CD4-positive, alpha-beta T cell treated with Interleukin-15 for 1 hour (primary cell): ENCODE results near the gene GLP1R.
"Not testable (repeated sequence)": the region's sequence is repeated elsewhere in the genome, so short reads cannot be mapped to it uniquely, and the experiment has no call there.

ENCODE experiments used
- DNase-seq: peaks from one replicate; pipeline ENCODE4 v3.0.0-alpha.2; 2020

The GLP1R gene

DNA sequence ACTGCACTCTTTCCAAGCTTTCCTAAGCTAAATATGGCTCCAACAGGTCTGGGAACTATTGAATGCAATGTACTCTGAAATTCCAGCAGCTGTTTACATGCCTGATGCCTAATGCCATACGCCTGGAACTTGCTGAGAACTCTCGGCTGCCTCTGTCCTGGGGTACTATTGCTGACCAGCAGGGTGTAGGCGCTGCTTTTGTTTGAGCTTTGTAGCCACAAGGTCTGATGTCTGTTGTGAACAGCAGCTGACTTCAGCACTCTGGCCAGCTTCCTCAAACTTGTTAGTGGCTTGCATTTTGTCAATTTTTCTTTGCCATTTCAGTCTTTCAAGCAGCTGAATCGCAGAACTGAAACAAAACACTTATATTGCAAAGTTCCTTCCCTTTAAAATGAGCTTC lies 39.8 kb downstream of the GLP1R start:
- no peak for DNase-seq

DNA sequence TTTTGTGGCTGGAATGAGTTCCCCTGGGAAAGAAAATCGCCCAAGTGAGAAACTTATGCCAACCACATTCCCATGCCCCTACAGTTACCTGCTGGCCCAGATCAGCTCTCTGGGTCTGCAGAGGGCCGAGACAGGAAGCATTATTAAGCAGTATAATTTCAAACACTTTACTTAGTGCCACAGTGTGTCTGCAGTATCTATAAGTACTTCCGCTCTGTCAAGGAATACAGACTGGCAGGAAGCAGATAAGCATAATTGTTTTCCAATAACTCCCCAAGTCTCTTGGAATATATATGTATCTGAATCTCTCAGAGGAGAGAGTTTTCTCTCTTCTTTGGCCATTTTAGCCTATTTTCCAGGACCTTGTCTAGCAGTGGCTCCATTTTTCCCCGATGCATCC lies 41.5 kb downstream of the GLP1R start:
- no peak for DNase-seq

DNA sequence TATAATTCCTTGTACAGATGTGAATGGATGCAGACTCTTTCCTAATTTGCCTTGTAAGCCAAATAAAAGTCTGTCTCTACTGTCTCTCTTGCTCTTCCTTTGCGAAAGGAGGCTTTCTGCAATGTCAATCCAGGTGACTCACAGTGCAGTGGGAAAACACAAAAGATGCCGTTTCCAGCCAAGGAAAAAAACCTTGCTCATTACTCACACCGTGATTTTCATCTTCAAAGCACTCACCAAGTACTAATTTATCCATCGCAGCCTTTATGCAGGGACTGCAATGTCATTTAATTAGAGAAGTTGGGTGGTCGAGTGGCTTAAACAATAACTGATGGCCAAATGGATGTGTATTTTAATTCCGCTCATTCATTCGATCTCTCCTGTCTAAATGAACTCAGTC lies 42.6 kb downstream of the GLP1R start:
- no peak for DNase-seq

DNA sequence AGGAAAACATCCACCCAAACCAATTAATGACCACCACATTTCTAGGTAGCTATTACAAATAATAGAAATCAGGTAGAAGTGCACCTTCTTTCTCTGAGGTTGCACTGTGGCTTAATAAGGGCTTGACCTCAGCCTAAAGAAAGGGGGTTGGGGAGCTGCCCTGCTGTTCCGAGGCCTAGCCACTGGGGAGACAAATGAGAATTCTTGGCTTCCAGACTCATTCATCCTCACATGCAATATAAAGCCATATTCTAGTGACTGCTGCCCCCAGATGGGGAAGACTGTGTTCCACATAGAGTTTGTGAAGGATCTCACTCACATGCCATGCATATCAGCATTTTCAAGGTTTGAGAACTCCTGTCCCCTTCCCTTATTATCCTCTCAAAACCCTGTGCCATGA lies 43.5 kb downstream of the GLP1R start:
- DNase-seq: no peak

DNA sequence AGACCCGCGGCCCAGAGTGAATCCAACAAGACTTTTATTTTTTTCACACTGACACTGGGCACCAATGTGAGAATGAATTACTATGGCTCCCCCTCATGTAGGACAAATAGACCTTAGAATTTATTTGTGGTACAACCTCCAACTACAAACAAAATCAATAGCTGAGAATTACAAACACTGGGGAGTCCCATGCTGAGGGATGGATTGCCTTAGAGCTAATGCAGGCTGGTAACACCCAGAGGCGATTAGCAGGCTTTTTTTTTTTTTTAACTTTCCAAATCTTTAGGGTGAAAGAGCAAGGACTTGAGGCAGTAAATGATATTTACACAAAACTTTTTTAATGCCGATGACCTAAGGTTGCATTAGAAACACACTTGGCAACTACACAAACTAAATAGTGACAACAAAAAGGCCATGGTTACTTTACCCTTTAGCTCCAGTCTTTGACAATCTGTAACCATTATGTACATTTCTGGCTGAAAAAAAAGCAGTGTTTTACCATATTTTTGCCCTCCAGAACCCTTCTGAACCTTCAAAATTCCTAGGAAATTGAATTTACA lies 44.6 kb downstream of the GLP1R start:
- DNase-seq: no peak

DNA sequence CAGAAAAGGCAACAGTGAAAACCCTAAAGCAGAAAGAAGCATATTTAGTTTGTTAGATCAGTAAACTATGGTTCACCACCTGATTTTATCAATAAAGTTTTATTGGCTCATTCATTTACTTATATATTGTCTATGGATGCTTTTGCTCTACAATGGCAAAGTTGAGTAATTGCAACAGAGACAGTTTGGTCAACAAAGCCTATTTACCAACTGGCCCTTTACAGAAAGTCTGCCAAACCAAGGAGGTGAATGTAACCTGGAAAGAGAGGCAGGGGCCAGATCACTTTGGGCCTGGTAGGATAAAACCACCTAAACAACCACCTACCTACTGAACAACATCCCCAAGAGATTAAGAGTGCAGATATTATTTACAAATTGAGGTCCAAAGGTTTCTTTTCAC lies 47.0 kb downstream of the GLP1R start:
- no peak for DNase-seq

DNA sequence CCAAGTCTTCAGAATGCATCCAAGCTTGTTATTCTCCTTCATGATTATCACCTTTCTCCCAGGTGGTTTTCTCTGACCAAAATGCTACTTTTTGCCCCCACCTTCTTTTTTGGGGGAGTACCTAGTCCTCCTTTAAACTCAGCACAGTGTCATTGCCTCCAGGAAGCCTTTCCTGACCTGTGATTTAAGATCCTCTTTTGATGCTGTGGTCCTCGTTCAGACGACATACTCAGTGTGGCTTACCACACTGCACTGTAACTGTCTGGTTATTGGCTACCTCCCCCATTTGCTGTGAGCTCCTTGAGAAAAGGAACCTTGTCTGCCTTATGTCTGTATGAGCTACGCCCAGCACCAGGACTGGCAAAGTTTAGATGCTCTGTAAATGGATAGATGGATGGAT lies 51.8 kb downstream of the GLP1R start:
- no peak for DNase-seq

DNA sequence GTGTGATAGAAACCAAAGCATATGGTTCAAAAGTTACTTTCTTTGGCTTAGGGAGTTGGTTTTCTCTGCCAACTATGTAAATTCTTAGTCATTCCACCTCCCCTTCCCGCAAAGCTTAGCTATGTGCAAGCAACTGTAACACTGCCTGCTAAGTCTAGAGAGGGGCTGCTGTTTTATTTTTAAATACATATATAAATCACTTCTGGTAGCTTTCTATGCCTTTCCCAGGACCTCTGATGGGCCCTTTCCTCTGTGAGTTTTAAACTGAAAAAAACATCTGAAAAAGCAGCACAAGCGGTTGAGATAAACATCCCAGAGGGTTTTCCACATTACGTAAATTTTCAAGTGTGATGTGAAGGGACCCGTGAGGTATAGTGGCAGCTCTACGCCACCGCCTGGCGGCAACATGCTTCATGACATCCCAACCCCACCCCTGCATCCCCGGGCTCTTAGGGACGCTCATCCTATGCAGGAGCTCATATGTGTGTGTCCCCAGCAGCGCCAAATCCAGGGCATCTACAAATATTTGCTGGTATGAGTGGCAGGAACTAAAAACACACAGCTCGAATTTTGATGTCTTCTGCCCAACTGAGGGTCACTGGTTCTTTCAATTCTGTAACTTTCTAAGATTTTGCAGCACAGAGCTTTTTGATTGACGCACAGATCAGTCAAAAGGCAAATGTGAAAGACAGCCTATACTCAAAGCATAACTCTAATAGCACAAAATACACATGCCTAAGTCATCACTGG lies 53.7 kb downstream of the GLP1R start:
- DNase-seq: no peak

DNA sequence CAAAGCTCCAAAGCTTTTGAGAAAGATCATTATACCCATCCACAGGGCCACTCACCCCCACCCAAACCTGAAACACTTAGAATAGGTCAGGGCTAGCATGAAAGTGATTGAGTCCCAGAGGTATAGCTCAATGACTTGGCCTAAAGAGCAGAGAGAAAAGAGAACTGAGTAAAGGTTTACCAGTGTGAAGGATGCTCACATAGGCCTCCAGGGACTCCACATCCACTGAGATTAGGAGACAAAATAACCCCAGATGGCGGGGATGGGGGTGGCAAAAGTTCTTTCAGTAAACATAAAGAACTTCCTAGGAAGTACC lies 54.2 kb downstream of the GLP1R start:
- DNase-seq: no peak

DNA sequence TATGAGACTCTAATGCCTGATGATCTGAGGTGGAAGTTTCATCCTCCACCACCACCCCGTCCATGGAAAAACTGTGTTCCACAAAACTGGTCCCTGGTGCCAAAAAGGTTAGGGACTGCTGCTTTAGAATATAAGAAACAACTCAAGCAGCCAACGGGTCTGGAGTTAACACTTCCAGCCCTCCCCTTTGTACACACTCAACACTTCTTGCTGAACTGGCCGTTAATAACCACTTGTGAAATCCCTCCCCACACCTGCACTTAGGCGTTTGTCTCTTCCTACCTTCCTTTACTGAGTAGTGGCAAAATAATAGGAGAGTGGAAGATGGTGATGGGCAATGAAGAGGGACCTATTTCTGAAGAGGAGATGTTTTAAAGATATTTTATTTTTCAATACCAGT lies 55.9 kb downstream of the GLP1R start:
- no peak for DNase-seq

DNA sequence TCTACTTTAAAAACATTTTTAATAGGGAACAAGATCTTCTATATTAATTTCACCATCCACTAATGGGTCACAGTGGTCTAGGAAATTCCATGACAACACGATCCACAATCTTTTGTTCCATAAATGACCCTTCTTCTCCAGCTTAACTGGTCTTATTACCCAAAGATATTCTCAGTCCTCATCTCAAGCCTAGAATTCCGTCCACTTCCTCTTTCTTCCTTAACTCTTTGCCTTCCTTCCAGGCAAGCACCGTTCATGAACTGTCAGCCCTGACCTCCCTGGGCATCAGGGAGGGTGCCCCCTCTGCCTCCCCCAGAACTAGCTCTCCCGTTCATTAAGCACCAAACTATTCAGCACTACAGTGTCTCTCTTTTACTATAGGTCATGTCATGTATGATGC lies 58.5 kb downstream of the GLP1R start:
- DNase-seq: no peak

DNA sequence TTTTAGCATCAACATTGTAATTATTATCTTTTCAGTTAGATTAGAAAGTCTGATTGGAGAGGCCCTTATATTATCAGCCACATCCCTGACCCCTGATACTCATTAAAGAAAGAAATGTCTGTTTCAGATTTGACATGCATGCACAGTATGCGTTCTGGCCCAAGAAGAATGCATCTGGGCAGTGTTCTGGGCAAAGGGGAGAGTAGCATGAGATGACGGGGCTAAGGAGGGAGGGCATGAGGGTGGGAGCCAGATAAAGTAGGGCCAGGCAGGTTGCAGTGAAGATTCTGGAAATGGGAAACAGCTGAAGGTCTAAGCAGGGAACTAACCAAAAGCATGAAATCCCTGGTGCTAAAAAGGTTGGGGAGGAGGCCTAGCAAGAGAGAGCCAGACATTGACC lies 59.1 kb downstream of the GLP1R start:
- no peak for DNase-seq

DNA sequence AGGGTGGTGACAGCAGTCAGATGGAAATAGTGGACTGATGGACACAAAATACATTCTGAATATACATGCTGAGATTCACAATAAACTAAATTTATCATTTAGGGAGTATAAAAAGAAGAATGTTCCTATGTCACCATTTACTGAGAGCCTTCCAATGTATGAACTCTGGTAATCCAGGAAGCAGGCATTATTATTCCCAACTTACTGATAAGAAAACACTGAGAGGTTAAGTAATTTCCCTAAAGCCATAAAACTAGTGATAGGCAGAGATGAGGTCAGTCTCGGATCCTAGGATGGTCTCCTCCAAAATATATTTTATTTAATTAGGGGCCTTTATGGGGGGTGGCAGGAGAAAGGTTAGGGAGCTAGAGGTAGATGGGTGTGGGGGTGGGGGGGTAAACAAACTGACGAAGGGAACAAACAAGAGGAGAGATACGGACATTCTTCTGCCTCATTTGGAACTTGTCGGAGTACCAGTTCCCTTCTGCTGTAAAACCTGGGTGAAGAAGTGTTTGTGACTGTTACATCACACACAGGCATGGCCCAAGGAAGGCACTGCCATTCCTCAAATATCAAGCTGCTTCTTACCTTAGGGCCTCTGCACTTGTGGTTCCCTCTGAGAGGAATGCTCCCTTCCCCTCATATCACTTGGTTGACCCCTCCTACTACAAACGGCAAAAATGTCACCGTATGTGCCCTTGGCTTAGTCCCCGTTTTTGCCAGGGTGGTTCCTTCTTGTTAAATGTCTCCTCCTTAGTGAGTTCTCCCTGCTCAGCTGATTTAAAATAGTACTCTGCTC lies 59.7 kb downstream of the GLP1R start:
- no peak for DNase-seq

DNA sequence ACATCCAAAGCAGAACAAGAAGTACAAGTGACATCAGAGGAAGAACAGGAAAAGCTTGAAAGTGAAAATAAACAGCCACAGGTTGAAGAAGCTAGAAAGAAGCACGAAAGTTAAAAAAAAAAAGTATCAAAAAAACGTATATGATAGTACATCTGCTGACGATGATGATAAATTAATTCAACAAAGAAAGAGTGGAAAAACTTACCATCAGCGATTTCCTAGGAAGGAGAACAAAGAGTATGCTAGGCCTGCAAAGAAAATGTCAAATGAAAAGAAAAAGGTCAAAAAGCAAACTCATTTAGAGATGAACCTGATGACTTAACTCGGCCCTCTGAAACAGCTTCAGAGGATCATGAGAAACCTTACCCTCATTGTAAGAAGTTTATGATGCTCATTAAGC lies 62.7 kb downstream of the GLP1R start:
- DNase-seq: no peak

DNA sequence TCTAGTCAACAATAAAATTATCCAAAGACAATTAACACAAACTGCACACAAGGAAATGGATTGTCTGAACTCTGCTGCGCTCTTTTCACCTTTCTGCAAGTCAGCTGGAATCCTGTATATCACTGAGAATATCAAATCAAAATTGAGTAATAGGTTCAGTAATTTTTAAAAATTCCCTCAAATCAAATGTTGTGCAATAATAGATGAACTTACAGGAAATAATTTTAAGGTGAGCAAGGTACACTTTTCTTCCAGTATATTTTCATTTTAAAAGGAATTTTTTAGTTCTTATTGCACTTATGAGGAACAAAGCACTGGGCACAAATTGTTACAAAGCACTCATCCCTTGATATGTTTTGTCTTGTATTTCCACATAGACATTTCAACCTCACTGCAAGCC lies 65.2 kb downstream of the GLP1R start:
- DNase-seq: no peak

DNA sequence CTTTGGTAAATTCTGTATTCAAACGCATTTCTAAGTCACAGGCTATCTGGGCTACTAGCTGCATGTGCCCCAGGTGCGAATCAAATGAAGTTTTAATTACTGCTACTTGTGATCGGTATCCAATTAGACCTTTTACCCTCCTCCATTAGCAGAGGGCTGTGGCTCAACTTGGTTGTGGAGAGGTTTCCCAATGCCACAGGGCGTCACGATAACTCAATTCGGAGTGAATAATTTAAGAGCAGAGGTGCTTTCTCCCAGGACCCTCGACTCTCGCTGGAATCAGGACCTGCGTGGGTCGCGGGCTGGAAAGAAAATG lies 65.8 kb downstream of the GLP1R start:
- DNase-seq: no peak

DNA sequence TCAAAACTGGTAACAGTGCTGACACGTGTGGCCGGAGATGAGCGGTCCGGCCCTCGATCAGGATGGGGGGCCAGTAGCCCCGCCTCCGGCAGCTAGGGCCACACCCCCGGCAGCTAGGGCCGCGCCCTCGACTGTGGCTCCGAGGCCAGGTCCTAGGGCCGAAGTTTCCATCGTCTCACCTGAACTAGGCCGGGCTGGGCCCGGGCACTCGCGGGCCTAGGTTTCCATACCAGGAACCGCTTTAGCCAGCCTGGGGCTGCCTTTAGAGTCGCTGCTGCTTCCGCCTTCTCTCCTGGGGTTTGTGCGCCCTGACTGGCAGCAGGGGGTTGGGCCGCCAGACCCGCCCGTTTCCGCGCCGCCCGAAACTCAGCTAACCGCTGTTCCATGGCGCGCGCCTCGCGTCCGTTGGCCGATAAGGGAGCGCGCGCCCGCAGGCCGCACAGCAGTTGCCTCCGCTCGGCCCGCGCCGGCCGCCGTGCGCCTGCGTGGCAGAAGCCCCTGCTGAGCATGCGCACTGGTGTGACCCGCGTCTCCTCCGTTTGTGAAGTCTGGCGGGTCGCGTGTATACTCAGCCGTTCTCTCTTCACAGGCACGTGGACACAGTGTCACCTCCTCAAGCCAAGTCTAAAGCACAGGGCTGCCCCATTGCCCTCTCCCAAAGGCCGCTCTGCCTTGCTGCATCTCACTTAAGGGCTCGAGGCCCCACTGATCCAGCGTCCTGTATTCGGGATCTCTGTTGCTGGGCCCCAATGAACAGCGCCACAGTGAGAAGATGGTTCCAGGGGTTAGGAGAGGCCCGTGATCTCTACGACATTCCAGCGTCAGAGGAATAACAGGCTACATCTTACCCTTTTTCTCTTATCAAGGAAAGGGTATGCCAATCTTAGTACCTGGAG lies 66.4 kb downstream of the GLP1R start, which contains the start of gene SAYSD1:
SAYSD1 (minus strand) TSS at position 483 of the 896 bp plus-strand sequence; CDS start at position 386, 97 bp downstream.
- peak; percentile 95 for DNase-seq

DNA sequence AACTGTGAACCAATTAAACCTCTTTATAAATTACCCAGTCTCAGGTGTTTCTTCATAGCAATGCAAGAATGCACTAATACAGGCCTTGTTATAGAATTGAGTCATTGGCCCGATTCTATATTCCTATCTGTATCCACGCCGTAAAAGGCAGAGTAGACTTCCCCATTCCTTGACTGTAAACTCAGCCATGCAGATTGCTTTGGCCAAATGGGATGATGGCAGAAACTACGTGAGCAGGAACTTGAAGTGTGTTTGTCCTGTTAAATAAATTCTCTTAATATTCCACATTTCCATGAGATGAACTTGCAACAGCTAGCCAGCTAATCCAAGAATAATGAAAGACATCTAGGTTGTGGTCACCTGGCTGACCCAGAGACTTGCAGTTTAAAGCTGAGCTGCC lies 70.3 kb downstream of the GLP1R start:
- no peak for DNase-seq

DNA sequence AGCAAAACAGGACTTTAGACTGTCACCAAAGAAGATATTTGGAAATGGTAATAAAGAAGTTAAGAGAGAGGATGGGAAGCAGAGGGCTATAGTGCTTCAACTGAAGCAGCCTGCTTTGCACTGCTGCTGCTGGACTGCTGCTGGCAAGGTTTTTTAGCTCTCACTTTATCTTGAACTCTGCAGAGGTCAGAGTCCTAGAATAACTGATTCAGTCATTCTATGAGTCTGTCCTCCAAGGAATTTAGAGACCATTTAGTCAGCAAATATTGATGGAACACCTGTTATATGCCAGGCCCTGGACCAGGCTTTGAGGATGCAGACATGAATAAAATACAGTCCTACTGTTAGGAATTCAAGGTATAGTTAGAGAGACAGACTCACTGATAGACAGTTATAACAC lies 75.5 kb downstream of the GLP1R start:
- DNase-seq: no peak

DNA sequence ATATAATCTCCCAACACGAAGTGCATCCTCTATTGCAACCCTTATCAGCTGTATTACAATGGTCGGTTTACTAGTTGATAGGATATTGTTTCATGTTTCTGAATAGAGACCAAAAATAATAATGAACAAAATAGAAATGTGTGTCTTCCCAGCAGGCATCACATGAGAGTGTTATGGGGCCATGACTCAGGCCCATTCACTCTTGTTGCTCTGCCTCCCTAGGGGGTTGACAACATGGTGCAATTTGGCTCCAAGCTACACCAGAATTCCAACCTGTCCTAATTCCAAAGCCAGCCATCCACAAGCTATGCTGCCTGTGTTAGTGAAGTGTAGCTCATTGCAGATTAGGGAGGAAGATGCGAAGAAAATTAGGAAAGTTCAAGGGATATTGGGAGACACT lies 79.5 kb downstream of the GLP1R start:
- DNase-seq: no peak

DNA sequence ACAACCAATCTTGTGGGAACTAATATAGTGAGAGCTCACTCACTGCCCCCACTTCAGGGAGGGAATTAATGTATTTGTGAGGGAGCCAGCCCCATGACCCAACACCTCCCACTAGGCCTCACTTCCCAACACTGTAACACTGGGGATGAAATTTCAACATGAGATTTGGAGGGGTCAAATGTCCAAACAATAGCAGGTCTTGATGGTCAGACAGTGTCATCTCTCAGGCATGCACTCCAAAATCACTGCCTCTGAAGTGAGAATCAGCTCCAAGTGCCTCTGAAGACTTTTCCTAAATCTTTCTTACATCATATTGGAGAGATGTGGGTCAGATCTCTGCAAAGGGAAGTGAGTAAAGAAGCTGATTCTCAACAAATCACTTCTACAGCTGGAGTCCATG lies 80.3 kb downstream of the GLP1R start:
- DNase-seq: no peak

DNA sequence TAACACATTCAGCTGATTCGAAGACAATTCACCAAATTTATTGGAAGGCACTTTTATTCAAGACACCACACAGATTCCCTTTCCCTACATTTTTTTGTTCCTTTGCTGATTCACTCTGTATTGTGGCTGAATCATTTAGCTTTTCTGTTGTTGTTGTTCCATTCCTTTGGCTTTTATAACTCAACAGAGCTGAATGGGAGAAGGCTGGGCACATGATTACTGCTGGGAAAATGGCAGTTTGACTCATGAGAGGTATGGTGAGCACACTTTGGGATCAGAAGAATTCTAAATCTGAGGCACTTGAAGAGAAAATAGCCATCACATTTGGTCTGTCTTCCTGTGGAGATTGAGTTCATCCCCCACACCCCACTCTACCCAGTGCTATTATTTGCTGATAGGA lies 82.1 kb downstream of the GLP1R start:
- DNase-seq: no peak

DNA sequence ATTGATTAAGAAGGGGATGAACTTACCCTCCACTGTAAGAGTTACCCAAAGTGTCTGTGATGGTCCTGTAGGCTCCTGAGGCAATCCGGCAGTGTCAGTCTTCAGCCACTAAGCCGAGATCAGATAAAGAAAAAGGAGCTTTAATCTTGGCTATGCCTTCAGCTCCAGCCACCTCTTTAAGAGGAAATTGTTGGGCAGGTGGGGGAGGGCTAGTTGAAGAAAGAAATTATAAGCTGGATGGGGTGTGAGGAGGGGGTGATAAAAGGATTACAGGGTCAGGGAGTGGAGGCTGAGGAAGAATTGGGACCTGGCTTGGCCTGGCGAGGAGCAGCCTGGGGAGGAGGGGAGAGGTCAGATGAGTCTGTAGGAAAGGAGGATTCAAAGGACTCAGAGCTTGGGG lies 86.2 kb downstream of the GLP1R start:
- not testable (repeated sequence) for DNase-seq

DNA sequence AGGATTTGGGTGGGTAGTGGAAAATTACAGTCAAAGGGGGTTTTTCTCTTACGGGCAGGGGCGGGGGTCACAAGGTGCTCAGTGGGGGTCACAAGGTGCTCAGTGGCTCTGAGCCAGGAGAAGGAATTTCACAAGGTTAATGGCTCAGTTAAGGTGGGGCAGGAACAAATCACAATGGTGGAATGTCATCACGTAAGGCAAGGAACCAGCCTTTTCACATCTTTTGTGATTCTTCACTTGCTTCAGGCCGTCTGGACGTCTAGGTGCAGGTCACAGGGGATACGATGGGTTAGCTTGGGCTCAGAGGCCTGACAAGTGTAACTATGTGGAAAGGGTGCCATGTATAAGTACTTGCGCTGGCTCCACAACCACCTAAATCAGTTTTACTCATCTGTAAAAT lies 87.6 kb downstream of the GLP1R start:
- DNase-seq: not testable (repeated sequence)
